HEK293T (cell line): ENCODE results near the gene RAPGEF4.

Source experiments
- BHLHE40 ChIP-seq: fragments of 450-650 bp; IDR thresholded peaks from 2 replicates; pipeline ENCODE4 v1.6.1; 2016; ENCODE audit warnings: mild to moderate bottlenecking, moderate library complexity, borderline replicate concordance
- ELF4 ChIP-seq: fragments of 450-650 bp; IDR thresholded peaks from 2 replicates; pipeline ENCODE4 v1.6.1; 2017; ENCODE audit warnings: antibody characterized with exemption
- FOXA1 ChIP-seq: fragments of 450-650 bp; IDR thresholded peaks from 2 replicates; pipeline ENCODE4 v1.6.1; 2016; ENCODE audit warnings: mild to moderate bottlenecking
- FOXM1 ChIP-seq: fragments of 450-650 bp; IDR thresholded peaks from 2 replicates; pipeline ENCODE4 v1.6.1; 2017; ENCODE audit warnings: mild to moderate bottlenecking, borderline replicate concordance
- HDGF ChIP-seq: fragments of 450-650 bp; IDR thresholded peaks from 2 replicates; pipeline ENCODE4 v1.6.1; 2017; ENCODE audit warnings: antibody characterized with exemption, borderline replicate concordance
- NFRKB ChIP-seq: fragments of 450-650 bp; IDR thresholded peaks from 2 replicates; pipeline ENCODE4 v1.6.1; 2016; ENCODE audit warnings: mild to moderate bottlenecking, moderate library complexity
- SP1 ChIP-seq: fragments of 450-650 bp; IDR thresholded peaks from 2 replicates; pipeline ENCODE4 v1.6.1; 2017
- SUZ12 ChIP-seq: fragments of 450-650 bp; IDR thresholded peaks from 2 replicates; pipeline ENCODE4 v1.6.1; 2016; ENCODE audit warnings: mild to moderate bottlenecking
- ZNF384 ChIP-seq: fragments of 450-650 bp; IDR thresholded peaks from 2 replicates; pipeline ENCODE4 v1.6.1; 2016

- TF ChIP-seq FOXM1 (no peak), SP1 (no peak), BHLHE40 (no peak), ZNF384 (peak; percentile 80), NFRKB (no peak), SUZ12 (no peak), ELF4 (no peak), HDGF (no peak), FOXA1 (no peak)
These were observed 124.7 kb downstream of the RAPGEF4 start for GRCh38 chr2:172860336-172860707.
